22Rv1 (cell line): ENCODE measurements around the gene C1orf35.

Experiments
- H3K27ac ChIP-seq: fragments of 450-650 bp; 2 replicates; pipeline ENCODE4 v1.5.1; 2017
- CTCF ChIP-seq: fragments of 450-650 bp; IDR thresholded peaks from 2 replicates; pipeline ENCODE4 v1.5.1; 2017; ENCODE audit warnings: mild to moderate bottlenecking
- ZFX ChIP-seq: fragments of 450-650 bp; IDR thresholded peaks from 2 replicates; pipeline ENCODE4 v1.6.1; 2017; ENCODE audit warnings: antibody characterized with exemption, borderline replicate concordance

C1orf35 gene

GRCh38 chr1:228145463-228146416 lies 42.6 kb upstream of the C1orf35 start:
- H3K27ac ChIP-seq = no peak overlapping the region
- TF ChIP-seq ZFX = no peak
- no peak for TF ChIP-seq CTCF

GRCh38 chr1:228144993-228145343 lies 41.8 kb upstream of the C1orf35 start:
- TF ChIP-seq ZFX = no peak
- no peak for TF ChIP-seq CTCF
- H3K27ac ChIP-seq = no peak overlapping the region

- H3K27ac ChIP-seq = no peak overlapping the region
- TF ChIP-seq ZFX (no peak), CTCF (no peak)
Observed at GRCh38 chr1:228144193-228144992, 41.3 kb upstream of the C1orf35 start.

- no peak for TF ChIP-seq ZFX
- no peak for TF ChIP-seq CTCF
- H3K27ac ChIP-seq = no peak overlapping the region
Observed at GRCh38 chr1:228143480-228144192, 40.5 kb upstream of the C1orf35 start.

DNA sequence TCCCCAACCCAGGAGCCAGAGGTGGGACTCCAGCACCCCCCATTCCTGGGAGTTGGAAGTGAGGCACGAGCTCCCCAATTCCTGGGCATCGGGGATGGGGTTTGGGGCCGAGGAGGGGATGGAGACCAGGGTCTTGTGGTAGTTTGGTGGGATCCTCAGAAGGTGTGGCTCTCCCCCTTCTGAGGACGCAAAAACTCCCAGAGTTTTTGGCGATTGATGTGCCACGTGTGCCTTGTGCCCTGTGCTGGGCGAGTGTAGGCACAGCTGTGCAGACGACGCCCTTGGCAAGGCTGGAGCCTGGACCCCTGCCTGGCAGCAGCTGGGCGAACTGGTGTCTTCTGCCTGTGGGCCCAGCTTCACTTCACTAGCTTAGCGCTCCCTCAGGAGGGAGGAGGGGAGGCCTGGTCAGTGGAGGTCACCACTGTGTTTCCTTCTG lies 39.6 kb upstream of the C1orf35 start:
- no peak overlapping the region for H3K27ac ChIP-seq
- TF ChIP-seq ZFX (no peak), CTCF (no peak)

DNA sequence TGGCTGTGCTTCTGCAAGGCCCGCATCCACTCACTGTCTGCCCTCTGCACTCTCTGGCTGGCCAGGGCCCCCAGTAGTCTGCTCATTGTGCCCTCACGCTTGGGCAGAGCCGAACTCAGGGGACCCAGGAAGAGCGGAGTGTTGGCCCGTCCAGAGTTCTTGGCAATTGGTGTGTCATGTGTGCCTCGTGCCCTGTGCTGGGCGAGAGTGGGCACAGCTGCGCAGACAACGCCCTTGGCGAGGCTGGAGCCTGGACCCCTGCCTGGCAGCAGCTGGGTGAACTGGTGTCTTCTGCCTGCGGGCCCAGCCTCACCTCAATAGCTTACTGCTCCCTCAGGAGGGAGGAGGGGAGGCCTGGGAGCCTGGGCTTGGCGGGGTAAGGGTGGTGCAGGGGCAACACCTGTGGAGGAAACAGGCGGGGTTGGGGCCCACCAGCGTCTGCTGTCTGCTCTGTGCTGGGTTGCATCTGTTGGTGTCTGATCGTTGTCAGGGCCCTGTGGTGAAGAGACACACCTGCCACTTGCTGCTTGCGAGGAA lies 39.1 kb upstream of the C1orf35 start:
- no peak for TF ChIP-seq ZFX
- TF ChIP-seq CTCF = no peak
- H3K27ac ChIP-seq = 0 out of 2 replicates have a peak overlapping the region, but pooled peaks have one; percentile 86
